DOHH2 (cell line): Measurements from ENCODE around the gene DCTN4.

Source experiments
- H3F3A ChIP-seq: fragments of 200-600 bp; sonication (generic), shearing (Covaris generic); 2 replicates; pipeline ENCODE4 v1.6.0; 2016; ENCODE audit warnings: antibody characterized with exemption, mild to moderate bottlenecking; ENCODE audit not compliant: control insufficient read depth, insufficient read depth
- H3K27ac ChIP-seq: fragments of 200-600 bp; sonication (generic); 2 replicates; pipeline ENCODE4 v1.5.1; 2014; ENCODE audit warnings: low read depth, mild to moderate bottlenecking, low read length, moderate library complexity
- H3K27me3 ChIP-seq: fragments of 200-600 bp; sonication (generic); 2 replicates; pipeline ENCODE4 v1.6.1; 2014; ENCODE audit warnings: mild to moderate bottlenecking, low read length, mixed read lengths; ENCODE audit not compliant: control insufficient read depth
- H3K36me3 ChIP-seq: fragments of 200-600 bp; sonication (generic); 2 replicates; pipeline ENCODE4 v1.6.1; 2014; ENCODE audit warnings: mild to moderate bottlenecking, low read length, moderate library complexity, mixed read lengths; ENCODE audit not compliant: control insufficient read depth
- H3K4me1 ChIP-seq: fragments of 200-600 bp; sonication (generic); 2 replicates; pipeline ENCODE4 v1.6.1; 2014; ENCODE audit warnings: mild to moderate bottlenecking, low read length, mixed read lengths; ENCODE audit not compliant: control insufficient read depth
- H3K4me2 ChIP-seq: fragments of 200-600 bp; sonication (generic); 2 replicates; pipeline ENCODE4 v1.6.0; 2014; ENCODE audit warnings: mild to moderate bottlenecking, low read length, moderate library complexity
- H3K4me3 ChIP-seq: fragments of 200-600 bp; sonication (generic); 2 replicates; pipeline ENCODE4 v1.5.1; 2014; ENCODE audit warnings: mild to moderate bottlenecking, low read length, mixed read lengths
- H3K79me2 ChIP-seq: fragments of 200-600 bp; sonication (generic); 2 replicates; pipeline ENCODE4 v1.6.1; 2014; ENCODE audit warnings: mild to moderate bottlenecking, low read length, mixed read lengths; ENCODE audit not compliant: control insufficient read depth
- H3K9me2 ChIP-seq: fragments of 200-600 bp; sonication (generic); replicated peaks from 2 replicates; pipeline ENCODE4 v1.6.1; 2014; ENCODE audit warnings: mild to moderate bottlenecking, low read length, mixed read lengths; ENCODE audit not compliant: control insufficient read depth
- H3K9me3 ChIP-seq: fragments of 200-600 bp; sonication (generic); 2 replicates; pipeline ENCODE4 v1.6.1; 2014; ENCODE audit warnings: antibody characterized with exemption, low read length, mixed read lengths; ENCODE audit not compliant: control insufficient read depth, insufficient read depth
- H4K20me1 ChIP-seq: fragments of 200-600 bp; sonication (generic); 2 replicates; pipeline ENCODE4 v1.6.0; 2014; ENCODE audit warnings: low read depth, mild to moderate bottlenecking, antibody characterized with exemption, low read length, moderate library complexity; ENCODE audit not compliant: control insufficient read depth, insufficient read depth
- EZH2phosphoT487 ChIP-seq: fragments of 200-600 bp; sonication (generic); IDR thresholded peaks from 2 replicates; pipeline ENCODE4 v1.6.1; 2017; ENCODE audit warnings: borderline replicate concordance, mild to moderate bottlenecking, antibody characterized with exemption, low read length, moderate library complexity, mixed read lengths
- TF ChIP-seq, protein P1 (sequence below): fragments of 200-600 bp; sonication (generic); IDR thresholded peaks from one replicate; pipeline ENCODE4 v1.5.1; 2014; ENCODE audit warnings: antibody characterized with exemption, mild to moderate bottlenecking, low read depth, low read length; ENCODE audit not compliant: poor library complexity, severe bottlenecking

DCTN4 gene

DNA sequence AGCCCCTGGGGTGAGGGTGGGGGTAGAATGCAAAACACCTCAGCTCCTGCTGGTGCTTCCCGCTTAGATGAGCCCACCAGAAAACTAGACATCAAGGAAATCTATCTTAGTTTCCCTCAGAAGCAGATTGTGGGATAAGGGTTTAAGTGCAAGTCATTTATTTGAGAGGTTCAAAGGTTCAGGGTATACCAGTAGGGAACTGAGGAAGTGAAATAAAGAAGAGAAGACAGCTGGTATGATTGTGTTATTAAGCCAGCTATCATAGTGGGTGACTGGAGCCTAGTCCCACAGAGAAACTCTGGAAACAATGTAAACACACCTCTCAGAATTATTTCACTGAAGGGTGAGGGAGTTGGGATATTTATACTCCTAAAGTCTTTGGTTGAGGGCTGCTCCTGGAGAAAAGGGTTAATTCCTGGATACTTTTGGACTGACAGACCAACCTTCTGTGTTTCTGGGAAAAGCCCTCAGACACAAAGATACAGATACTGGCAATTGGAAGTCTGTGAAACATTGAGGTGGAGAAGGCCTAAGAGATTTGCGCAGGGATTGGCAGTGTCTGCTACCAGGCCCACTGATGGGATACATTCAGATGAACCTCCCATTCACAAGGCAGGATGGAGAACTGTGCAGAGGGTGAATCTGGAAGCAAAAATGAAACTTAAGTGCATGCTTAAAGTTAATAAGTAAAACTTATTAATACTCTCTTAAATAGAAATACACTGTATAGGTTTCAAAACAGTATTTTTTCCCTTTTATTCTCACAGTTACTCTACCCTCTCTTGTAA lies 6.4 kb upstream of the DCTN4 start:
- no peaks in the 10 kb centered on the region for H4K20me1 ChIP-seq
- no peaks in the 10 kb centered on the region for H3K36me3 ChIP-seq
- no peaks in the 10 kb centered on the region for H3F3A ChIP-seq
- 0 out of 2 replicates have a peak, but pooled peaks cover 2% of the 10 kb centered on the region for H3K27me3 ChIP-seq
- H3K4me3 ChIP-seq = no peak overlapping the region
- TF ChIP-seq, protein P1, sequence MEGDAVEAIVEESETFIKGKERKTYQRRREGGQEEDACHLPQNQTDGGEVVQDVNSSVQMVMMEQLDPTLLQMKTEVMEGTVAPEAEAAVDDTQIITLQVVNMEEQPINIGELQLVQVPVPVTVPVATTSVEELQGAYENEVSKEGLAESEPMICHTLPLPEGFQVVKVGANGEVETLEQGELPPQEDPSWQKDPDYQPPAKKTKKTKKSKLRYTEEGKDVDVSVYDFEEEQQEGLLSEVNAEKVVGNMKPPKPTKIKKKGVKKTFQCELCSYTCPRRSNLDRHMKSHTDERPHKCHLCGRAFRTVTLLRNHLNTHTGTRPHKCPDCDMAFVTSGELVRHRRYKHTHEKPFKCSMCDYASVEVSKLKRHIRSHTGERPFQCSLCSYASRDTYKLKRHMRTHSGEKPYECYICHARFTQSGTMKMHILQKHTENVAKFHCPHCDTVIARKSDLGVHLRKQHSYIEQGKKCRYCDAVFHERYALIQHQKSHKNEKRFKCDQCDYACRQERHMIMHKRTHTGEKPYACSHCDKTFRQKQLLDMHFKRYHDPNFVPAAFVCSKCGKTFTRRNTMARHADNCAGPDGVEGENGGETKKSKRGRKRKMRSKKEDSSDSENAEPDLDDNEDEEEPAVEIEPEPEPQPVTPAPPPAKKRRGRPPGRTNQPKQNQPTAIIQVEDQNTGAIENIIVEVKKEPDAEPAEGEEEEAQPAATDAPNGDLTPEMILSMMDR = no peak
- no peak for TF ChIP-seq EZH2phosphoT487
- H3K9me3 ChIP-seq = no peaks in the 10 kb centered on the region
- no peak overlapping the region for H3K27ac ChIP-seq
- no peaks in the 10 kb centered on the region for H3K9me2 ChIP-seq
- H3K4me1 ChIP-seq = peaks cover 6% of the 10 kb centered on the region
- no peaks in the 10 kb centered on the region for H3K79me2 ChIP-seq
- no peak overlapping the region for H3K4me2 ChIP-seq

DNA sequence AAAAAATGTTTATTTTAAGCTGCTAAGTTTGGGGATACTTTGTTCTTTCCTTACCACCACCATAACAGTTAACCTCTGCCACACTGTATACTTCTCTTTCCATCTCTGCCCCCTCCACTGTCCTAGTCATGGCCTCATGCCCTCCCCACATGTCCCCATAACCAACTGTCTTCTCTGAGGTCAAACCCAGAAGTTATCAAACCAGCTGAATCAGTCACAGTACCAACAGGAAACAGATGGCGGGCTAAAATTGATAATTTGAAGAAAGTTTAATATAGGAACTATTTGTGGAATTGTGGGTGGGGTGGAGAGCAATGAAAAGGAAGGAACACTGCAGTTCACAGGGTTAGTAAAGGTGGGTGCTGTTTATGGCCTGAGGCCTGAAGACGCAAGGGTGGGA lies 5.7 kb upstream of the DCTN4 start:
- Histone ChIP-seq H3K9me3 (peaks cover 3% of the 10 kb centered on the region; the same call in 1 of the 2 replicates), H3K79me2 (no peaks in the 10 kb centered on the region), H3K9me2 (no peaks in the 10 kb centered on the region), H3K4me2 (no peak overlapping the region), H3K27ac (no peak overlapping the region), H3K4me1 (peaks cover 8% of the 10 kb centered on the region), H3F3A (no peaks in the 10 kb centered on the region), H3K4me3 (no peak overlapping the region), H3K27me3 (0 out of 2 replicates have a peak, but pooled peaks cover 2% of the 10 kb centered on the region), H3K36me3 (no peaks in the 10 kb centered on the region), H4K20me1 (no peaks in the 10 kb centered on the region)
- TF ChIP-seq, protein P1 = no peak
- no peak for TF ChIP-seq EZH2phosphoT487

DNA sequence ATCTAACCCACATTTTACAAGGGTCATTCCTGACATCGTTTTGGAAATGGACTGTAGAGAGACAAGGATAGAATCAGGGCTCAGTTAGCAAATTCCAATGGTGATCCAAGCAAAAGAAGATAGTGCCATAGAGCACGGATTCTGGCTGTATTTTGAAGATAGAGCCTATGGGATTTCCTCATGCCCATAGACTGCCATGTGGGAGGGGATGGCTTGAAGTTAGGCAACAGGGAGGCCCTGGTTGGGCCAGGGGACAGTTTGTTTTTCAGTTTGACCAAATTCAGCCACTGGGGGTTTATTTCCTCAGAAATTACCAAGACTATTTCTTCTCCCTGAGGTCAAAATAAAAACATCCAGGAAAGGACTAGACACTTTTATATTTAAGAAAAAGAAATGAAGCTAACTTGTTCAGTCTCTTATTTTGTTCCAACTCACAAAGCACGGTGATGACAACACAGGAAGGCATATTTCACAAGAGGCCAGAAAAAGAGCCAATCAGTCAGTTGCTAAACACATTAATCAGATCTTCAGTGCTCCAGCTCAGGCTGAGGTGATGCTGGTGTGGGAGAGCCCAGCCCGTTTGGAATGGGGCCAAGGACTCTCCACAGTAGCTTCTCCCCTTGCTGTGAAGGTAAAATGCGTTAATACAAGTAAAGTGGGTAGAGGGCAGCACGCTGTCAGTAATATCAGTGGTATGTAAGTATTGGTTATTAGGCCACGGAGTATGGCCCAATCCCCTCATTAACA lies 4.4 kb upstream of the DCTN4 start:
- H4K20me1 ChIP-seq = no peaks in the 10 kb centered on the region
- no peaks in the 10 kb centered on the region for H3K27me3 ChIP-seq
- peaks cover 2% of the 10 kb centered on the region for H3K79me2 ChIP-seq
- peaks cover 14% of the 10 kb centered on the region for H3K4me1 ChIP-seq
- H3F3A ChIP-seq = no peaks in the 10 kb centered on the region
- no peak overlapping the region for H3K27ac ChIP-seq
- H3K9me3 ChIP-seq = peaks cover 7% of the 10 kb centered on the region; the same call in 1 of the 2 replicates
- H3K4me2 ChIP-seq = no peak overlapping the region
- no peaks in the 10 kb centered on the region for H3K9me2 ChIP-seq
- TF ChIP-seq, protein P1 = no peak
- TF ChIP-seq EZH2phosphoT487 = no peak
- H3K4me3 ChIP-seq = no peak overlapping the region
- peaks cover 1% of the 10 kb centered on the region for H3K36me3 ChIP-seq
